SIG-M5 treated with dmso at 0.1 percent for 504 hours (cell line): ENCODE data around the gene UGT1A6.
"Not testable (repeated sequence)": the region's sequence is repeated elsewhere in the genome, so short reads cannot be mapped to it uniquely, and the experiment has no call there.

Experiments
- DNase-seq: peaks from one replicate; lab custom pipeline; 2025; ENCODE audit not compliant: unreplicated experiment; lab: John Stamatoyannopoulos, UW

The UGT1A6 gene

DNA sequence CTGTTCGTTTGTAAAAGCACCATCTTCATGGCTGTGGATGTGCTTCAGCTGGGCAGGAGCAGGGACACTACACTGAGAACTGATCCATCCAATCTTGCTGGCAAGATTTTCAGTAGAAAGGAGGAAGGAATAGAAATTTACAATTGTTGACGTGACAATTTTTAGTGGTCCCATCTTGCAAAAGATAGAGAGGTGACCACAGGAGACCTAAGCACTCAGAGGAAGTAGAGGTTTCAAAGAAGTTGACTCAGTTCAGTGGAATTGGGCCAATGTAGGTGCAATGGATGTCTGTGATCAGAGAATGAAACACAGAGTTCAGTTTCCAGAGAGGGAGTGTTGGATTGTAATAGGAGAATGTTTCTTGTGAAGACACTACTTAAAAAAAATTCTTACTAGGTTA, 21.4 kb downstream of the UGT1A6 start:
- DNase-seq = no peak

DNA sequence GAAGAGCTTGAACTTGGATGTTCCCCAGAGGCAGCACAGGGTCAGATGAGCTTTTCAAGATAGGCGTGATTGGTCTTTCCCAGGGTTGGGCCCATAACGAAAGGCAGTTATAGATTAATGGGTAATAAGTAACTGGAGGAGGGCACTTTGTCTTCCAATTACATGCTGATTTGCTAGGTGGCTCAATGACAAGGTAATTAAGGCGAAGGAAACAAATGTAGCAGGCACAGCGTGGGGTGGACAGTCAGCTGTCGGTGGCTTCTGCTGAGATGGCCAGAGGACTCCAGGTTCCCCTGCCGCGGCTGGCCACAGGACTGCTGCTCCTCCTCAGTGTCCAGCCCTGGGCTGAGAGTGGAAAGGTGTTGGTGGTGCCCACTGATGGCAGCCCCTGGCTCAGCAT, 25.9 kb downstream of the UGT1A6 start, which contains the start of gene UGT1A4:
TSS of gene UGT1A4 (plus strand) at position 185 of the 400 bp plus-strand sequence. CDS start at position 270, 85 bp downstream.
- DNase-seq = no peak

DNA sequence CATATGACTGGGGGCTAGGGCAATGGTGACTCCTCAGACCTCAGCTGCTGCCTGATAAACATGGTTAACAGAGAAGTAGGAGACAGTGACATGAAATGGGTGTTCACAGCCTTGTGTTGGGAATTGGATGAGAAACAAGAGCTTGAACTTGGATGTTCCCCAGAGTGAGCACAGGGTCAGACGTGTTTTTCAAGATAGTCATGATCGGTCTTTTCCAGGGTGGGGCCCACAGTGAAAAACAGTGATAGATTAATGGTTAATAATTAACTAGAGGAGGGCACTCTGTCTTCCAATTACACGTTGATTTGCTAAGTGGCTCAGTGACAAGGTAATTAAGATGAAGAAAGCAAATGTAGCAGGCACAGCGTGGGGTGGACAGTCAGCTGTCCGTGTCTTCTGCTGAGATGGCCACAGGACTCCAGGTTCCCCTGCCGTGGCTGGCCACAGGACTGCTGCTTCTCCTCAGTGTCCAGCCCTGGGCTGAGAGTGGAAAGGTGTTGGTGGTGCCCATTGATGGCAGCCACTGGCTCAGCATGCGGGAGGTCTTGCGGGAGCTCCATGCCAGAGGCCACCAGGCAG, 36.1 kb downstream of the UGT1A6 start, which contains the start of gene UGT1A3:
TSS of gene UGT1A3 (plus strand) at position 320 of the 579 bp plus-strand sequence. CDS start at position 405, 85 bp downstream.
- no peak for DNase-seq

DNA sequence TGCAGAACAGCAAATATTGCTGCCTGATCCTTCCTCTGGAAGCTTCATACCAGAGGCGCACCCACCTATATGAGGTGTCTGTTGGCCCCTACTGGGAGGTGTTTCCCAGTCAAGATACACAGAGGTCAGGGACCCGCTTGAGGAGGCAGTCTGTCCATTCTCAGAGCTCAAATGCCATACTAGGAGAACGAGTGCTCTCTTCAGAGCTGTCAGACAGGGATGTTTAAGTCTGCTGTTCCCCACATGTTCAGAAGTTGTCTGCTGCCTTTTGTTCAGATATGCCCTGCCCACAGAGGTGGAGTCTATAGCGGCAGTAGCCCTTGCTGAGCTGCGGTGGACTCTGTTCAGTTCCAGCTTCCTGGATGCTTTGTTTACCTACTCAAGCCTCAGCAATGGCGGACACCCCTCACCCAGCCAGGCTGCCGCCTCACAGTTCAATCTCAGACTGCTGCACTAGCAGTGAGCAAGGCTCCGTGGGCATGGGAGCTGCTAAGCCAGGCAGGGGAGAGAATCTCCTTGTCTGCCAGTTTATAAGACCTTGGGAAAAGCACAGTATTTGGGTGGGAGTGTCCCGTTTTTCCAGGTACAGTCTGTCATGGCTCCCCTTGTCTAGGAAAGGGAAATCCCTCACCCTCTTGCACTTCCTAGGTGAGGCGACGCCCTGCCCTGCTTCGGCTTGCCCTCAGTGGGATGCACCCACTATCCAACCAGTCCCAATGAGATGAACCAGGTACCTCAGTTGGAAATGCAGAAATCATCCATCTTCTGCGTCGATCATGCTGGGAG, 44.4 kb downstream of the UGT1A6 start:
- not testable (repeated sequence) for DNase-seq

DNA sequence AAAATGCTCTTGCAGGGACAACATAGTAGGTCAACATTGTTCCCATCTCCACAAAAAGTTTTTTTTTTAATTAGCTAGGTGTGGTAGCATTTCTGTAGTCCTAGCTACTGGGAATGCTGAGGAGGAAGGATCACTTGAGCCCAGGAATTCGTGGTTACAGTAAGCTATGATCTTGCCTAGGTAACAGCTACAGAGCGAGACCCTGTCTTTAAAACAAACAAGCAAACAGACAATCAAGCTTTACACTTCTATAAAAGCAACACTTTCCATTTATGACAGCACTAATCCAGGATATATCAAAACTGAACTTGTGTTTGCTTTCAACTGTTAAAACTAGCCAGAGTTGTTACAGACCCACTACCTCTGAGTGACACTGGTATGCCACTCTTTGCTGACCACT, 48.2 kb downstream of the UGT1A6 start:
- DNase-seq = no peak

DNA sequence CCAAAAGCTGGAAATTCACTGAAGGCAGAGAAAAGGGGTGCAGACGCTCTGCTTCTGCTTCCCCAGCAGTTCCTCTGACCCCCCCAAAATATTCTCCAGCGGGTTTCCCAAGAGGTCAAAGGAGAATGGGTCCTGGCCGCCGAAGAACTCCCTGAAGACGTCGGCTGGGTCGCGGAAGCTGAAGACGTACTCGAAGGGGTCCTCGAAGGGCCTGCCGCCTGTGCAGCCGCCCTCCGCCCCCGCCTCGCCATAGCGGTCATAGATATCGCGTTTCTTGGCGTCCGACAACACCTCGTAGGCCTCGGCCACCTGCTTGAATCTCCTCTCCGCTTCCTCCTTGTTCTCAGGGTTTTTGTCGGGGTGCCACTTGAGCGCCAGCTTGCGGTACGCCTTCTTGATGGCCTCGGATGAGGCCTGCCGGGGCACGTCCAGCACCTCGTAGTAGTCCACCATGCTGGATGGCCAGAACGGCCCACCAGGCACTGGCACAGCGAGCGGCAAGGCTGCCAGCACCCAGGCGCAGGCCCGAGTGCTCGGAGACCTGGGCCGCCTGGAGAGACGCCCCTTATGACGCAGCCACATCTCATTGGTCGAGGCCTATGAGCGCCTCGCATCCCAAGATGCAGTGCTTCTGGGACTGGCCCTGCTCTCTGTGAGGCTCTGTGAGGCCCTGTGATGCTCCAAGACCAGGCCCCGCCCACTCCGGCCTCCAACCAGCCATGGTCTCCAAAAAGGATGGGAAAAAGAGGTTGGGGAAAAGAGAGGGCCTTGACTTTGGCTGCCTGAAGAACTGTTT, 51.0 kb downstream of the UGT1A6 start:
- DNase-seq = no peak

DNA sequence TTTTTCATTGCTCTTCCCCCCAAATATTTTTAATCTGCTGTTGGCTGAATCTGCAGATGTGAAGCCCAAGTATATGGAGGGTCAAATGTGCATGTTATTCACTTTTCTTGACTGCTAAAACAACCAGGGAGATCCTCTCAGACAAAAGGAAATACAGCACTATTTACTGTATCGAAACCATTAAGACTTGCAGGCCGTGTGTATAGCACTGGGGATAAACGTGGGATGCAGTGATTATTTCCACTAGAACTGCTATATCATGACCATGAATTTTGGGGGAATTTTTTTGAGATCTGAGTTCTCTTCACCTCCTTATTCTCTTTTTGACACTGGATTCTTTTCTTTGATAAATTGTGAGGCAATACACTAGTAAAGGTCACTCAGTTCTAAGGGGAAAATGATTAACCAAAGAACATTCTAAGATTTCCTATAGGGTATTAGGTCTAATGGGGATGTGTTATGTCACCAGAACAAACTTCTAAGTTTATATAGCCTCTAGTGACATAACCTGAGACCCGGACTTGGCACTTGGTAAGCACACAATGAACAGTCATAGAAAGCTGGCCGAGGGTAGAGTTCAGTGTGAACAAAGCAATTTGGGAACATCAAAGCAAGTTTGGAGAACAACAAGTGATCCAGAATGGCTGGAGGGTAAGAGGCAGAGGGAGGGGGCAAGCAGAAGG, 52.5 kb downstream of the UGT1A6 start:
- no peak for DNase-seq

DNA sequence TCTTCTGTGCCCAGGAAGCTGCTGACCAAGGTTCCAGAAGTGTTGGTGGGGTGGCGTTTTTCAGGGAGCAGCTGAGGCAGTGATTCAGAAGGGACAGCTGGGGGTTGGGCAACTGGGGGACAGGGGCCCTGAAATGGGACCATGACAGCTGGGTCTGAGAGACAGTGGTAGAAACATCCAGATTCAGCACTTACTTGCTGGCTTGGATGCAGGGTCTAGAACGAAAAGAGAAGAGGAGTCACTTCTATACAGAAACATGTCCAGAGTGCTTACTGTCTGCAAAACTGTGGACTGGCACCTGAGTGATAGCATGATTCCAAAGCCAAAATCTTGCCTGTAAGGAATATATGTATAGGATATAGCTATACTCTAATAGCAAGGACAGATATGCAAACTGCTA, 53.1 kb downstream of the UGT1A6 start:
- DNase-seq = not testable (repeated sequence)

DNA sequence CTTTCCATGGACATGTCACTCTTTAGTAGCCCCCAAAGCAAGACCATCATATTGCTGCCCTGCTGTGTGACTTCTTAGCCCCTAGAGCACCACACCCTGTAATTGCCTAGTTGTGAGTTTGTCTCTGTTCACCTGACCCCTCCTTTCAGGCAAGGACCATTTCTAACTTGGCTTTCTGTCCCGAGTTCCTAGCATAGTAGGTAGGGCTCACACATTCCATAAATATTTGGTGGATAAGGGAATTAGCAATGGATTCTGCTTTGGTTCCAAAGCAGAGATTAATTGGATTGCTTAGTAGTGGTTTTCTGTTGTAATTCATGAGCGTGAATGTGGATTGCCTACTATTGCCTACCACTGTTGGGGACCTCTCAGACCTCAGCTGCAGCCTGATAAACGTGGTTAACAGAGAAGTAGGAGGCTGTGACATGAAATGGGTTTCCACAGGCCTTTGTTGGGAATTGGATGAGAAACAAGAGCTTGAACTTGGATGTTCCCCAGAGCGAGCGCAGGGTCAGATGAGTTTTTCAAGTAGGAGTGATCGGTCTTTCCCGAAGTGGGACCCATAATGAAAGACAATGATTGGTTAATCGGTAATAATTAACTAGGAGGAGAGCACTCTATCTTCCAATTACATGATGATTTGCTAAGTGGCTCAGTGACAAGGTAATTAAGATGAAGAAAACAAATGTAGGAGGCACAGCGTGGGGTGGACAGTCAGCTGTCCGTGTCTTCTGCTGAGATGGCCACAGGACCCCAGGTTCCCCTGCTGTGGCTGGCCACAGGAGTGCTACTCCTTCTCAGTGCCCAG, 54.0 kb downstream of the UGT1A6 start:
- no peak for DNase-seq

DNA sequence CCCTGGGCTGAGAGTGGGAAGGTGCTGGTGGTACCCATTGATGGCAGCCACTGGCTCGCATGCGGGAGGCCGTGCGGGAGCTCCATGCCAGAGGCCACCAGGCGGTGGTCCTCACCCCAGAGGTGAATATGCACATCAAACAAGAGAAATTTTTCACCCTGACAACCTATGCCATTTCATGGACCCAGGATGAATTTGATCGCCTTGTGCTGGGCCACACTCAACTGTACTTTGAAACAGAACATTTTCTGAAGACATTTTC, 54.5 kb downstream of the UGT1A6 start:
- no peak for DNase-seq

DNA sequence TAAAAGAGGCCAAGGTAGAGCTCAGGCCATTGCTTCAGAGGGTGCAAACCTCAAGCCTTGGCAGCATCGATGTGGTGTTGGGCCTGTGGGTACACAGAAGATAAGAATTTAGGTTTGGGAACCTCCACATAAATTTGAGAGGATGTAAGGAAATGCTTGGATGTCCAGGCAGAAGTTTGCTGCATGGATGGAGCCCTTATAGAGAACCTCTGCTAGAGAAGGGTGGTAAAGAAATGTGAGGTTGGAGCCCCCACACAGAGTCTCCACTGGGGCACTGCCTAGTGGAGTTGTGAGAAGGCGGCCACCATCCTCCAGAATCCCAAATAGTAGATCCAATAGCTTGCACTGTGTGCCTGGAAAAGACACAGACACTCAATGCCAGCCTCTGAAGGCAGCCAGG, 58.0 kb downstream of the UGT1A6 start:
- DNase-seq = not testable (repeated sequence)

DNA sequence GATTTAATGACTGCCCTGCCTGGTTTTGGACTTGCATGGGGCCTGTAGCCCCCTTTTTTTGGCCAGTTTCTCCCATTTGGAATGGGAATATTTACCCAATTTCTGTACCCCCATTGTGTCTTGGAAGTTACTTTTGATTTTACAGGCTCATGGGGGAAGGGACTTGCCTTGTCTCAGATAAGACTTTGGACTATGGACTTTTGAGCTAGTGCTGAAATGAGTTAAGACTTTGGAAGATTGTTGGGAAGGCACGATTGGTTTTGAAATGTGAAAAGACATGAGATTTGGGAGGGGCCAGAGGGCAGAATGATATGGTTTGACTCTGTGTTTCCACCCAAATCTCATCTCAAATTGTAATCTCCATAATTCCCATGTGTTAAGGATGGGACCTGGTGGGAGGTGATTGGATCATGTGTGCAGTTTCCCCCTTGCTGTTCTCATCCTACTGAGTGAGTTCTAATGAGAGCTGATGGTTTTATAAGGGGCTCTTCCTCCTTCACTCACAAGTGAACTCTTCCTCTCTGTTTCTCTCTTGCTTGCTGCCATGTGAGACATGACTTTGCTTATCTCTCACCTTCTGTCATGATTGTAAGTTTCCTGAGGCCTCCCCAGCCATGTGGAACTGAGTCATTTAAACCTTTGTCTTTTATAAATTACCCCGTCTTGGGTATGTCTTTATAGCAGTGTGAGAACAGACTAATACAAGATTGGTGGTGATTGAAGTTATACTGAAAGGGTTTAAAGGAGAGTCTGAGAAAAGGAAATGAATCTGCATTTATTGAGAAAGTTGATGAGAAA, 58.7 kb downstream of the UGT1A6 start:
- DNase-seq = not testable (repeated sequence)

DNA sequence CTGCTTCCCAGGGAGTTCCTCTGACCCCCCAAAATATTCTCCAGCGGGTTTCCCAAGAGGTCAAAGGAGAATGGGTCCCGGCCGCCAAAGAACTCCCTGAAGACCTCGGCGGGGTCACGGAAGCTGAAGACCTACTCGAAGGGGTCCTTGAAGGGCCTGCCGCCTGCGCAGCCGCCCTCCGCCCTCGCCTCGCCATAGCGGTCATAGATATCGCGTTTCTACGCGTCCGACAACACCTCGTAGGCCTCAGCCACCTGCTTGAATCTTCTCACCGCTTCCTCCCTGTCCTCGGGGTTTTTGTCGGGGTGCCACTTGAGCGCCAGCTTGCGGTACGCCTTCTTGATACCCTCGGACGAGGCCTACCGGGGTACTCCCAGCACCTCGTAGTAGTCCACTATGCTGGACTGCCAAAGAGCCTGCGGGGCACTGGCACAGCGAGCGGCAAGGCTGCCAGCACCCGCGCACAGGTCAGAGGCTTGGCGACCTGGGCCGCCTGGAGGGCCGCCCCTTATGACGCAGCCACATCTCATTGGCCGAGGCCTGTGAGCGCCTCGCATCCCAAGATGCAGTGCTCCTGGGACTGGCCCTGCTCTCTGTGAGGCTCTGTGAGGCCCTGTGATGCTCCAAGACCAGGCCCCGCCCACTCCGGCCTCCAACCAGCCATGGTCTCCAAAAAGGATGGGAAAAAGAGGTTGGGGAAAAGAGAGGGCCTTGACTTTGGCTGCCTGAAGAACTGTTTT, 62.4 kb downstream of the UGT1A6 start:
- DNase-seq = no peak

DNA sequence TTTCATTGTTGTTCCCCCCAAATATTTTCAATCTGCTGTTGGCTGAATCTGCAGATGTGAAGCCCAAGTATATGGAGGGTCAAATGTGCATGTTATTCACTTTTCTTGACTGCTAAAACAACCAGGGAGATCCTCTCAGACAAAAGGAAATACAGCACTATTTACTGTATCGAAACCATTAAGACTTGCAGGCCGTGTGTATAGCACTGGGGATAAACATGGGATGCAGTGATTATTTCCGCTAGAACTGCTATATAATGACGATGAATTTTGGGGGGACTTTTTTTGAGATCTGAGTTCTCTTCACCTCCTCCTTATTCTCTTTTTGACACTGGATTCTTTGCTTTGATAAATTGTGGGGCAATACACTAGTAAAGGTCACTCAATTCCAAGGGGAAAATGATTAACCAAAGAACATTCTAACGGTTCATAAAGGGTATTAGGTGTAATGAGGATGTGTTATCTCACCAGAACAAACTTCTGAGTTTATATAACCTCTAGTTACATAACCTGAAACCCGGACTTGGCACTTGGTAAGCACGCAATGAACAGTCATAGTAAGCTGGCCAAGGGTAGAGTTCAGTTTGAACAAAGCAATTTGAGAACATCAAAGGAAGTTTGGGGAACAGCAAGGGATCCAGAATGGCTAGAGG, 63.9 kb downstream of the UGT1A6 start:
- no peak for DNase-seq

DNA sequence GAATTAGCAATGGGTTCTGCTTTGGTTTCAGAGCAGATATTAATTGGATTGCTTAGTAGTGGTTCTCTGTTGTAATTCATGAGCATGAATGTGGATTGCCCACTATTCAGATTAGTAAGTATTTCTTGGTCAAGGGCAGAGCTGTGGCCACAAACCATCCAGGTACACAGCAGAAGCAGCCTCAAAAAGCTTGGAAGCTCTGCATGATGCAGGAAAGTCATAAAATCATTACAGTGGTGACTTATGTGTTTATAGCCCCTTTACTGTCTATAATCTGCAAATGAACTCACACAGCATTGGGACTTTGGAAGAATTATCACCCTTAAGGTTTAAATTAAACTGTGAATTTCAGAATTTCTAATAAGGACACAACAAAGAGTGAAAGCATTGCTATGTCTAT, 65.5 kb downstream of the UGT1A6 start:
- DNase-seq = no peak

DNA sequence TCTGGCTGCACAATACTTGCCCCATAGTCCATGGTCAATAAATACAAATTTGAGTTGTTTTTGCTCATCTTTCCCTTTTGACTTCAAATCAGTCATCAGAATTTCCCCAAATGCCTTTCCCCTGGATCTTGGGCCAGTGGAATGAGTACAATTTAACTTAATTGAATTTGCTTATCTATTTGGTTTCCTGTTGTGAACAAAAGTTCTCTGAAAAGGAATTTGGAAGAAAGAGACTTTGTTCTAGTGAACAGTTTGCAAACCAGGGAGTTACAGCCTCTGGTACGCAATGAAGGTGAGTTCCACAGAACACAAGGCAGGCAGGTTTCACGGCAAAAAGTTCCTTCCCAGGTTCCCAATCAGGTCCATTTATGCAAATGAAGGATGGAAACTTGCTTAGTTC, 66.2 kb downstream of the UGT1A6 start:
- DNase-seq = no peak

DNA sequence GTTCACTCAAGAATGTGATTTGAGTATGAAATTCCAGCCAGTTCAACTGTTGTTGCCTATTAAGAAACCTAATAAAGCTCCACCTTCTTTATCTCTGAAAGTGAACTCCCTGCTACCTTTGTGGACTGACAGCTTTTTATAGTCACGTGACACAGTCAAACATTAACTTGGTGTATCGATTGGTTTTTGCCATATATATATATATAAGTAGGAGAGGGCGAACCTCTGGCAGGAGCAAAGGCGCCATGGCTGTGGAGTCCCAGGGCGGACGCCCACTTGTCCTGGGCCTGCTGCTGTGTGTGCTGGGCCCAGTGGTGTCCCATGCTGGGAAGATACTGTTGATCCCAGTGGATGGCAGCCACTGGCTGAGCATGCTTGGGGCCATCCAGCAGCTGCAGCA, 67.4 kb downstream of the UGT1A6 start, which contains the start of gene UGT1A1:
TSS of gene UGT1A1 (plus strand) at position 228 of the 400 bp plus-strand sequence. CDS start at position 246, 18 bp downstream.
- DNase-seq = no peak

DNA sequence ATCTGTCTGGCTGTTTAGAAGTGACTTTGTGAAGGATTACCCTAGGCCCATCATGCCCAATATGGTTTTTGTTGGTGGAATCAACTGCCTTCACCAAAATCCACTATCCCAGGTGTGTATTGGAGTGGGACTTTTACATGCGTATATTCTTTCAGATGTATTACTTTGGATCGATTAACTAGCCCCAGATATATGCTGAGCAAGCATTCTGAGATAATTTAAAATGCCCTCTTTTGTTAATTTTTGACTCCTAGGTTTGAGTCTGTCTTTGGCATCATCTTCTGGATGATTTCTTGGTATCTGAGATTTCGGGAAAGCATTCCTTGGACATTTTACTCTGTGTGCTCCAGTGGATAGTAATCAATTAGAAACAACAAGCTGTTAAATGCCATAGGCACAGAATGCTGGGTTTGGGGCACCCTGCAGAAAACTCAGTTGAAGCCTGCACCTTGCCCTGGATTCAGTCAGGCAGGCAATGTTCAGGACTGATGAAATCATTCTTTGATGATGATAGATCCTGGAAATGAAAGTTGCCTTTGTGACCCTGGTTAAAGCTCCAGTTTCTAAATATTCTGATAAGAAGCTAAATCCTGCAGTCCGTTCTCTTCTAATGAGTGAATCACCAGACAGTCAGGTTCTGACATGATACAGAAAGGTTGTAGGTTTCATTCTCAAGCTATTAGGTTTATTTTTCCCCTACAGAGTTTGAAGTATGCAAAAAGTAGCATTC, 68.5 kb downstream of the UGT1A6 start:
- DNase-seq = no peak
